Activated T-cell treated with anti-CD3 and anti-CD28 coated beads, Interleukin-2, amount 50 U/mL, for 4 hours (primary cell): ENCODE data around the gene CACNA1S. TPM values are rescaled to one million over a fixed set of nuclear protein-coding genes. Genes with fewer than 3 reads are reported as not detected.

Experiments
- total RNA-seq, 3 donors: library from RNA; stranded (reverse); gene quantifications; one replicate each; pipeline ENCODE4 v1.2.1, GENCODE V29; 2021

The CACNA1S gene
- total RNA-seq, 3 donors from 2014 or later: not detected

Other genes with a start within 250 kb of the CACNA1S start
- gene GPR25, start 239.4 kb downstream of the CACNA1S start, total RNA-seq: under 1 TPM in 1 of 3 donors, not detected in 2; 0.16 TPM
- gene INAVA, start 217.5 kb downstream of the CACNA1S start, total RNA-seq: under 1 TPM; 0.13 to 0.29 (median 0.22) TPM
- 10 to 100 TPM; 24.2 to 36.3 (median 30.3) TPM for gene KIF21B, start 88.7 kb downstream of the CACNA1S start, total RNA-seq
- gene ASCL5, start 14.8 kb upstream of the CACNA1S start, total RNA-seq: not detected
- 10 to 100 TPM in 1 of 3 donors, 1 to 10 TPM in 2; 9.7 to 14.0 (median 9.9) TPM for gene TMEM9, start 42.0 kb upstream of the CACNA1S start, total RNA-seq
- not detected for gene IGFN1, start 78.4 kb upstream of the CACNA1S start, total RNA-seq
- not detected for gene PKP1, start 171.1 kb upstream of the CACNA1S start, total RNA-seq